CD1c-positive myeloid dendritic cell (primary cell): ENCODE results near the gene TBL1XR1.
"Not testable (repeated sequence)": the region's sequence is repeated elsewhere in the genome, so short reads cannot be mapped to it uniquely, and the experiment has no call there.

Experiments used
- DNase-seq: peaks from one replicate; pipeline ENCODE4 v3.0.0-alpha.2; 2016; ENCODE audit errors: extremely low spot score

Gene TBL1XR1

DNA sequence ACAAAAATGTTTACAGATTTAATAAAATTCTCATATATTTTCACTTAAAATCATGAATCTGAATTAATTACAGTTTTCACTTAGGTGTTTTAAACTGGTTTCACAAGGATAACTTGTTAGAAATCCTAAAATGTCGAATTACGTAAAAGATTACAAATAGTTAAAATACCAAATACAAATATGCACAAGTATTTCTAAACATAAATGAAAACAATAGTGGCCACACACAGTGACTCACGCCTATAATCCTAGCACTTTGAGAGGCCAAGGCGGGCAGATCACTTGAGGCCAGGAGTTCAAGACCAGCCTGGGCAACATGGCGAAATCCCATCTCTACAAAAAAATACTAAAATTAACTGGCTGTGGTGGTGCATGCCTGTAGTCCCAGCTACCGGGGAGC, 10.9 kb upstream of the TBL1XR1 start:
- no peak for DNase-seq

DNA sequence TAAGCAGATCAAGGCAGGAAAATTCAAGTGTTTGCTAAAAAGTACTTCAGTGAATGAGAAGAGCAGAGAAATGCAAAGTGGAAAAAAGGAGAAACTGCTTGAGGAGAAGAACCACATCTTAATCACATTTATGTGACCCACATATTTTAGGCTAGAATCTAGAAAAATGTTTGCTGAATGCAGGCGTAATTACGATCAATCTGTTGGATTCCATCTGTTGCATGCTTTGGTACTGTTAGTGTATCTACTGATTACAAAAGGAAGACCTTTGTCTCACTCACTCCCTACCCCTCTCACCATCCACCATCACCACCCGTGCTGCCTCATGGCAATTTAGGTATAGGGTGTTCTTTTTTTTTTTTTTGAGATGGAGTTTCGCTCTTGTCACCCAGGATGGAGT, 9.7 kb upstream of the TBL1XR1 start:
- DNase-seq, result no peak

- no peak for DNase-seq
These were observed 6.6 kb upstream of the TBL1XR1 start for GRCh38 chr3:177203689-177204395.

GRCh38 chr3:177203016-177203415, 5.7 kb upstream of the TBL1XR1 start:
- not testable (repeated sequence) for DNase-seq

DNA sequence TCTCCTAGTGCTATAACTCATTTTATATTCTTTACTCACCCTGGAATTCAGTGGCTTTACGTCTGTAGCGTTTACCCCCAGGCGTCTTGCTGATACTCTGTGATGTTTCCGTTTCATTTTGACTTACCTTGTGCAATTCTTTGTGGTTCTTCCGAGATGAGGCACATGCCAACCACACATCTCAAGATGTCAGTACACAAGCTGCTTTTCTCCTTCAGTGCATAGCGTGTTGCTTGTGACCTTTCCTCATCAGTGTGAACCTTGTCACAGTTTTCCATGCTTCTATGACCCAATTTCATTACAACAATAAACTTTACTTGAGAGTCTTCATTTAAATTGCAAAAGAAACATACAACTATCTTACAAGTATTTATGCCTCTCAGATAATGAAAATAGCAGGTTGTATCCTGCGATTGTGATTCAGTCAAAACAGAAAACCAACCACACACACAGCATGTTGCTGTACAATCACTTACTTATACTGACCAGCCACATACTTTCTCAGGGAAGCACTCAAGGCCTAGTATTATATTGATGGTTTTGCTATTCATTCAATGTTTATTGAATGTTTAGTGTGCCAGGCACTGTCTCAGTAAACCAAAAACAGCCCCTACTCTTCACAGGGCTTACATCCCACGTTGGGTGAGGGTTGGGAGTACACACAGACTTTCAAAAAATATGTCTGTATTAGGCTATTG, 4.6 kb upstream of the TBL1XR1 start:
- DNase-seq, result peak; percentile 66

DNA sequence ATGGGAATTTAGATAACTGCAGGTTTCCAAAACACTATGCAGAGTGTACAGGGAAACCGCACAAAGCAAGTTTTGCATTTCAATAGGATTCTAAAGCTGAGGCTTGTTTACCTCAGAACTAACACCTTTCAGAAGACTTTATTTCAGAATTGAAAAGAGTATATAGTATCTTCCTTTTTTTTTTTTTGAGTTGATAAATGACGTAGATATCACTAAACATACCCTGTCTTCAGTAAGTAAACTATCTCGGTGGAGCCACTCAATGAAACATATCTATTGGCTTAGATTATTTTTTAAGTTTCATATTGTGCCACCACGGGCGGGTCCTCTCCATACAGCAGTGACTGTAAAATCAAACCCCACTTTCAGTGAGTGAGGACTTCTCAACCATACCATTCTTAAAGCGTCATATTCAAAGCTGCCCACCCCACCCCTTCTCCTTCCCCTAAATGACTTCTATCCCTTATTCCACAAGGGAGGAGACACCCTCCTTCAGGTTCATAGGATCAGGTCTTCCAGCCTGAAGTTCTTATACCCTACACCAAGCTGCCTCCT, 2.0 kb upstream of the TBL1XR1 start:
- DNase-seq, result no peak

DNA sequence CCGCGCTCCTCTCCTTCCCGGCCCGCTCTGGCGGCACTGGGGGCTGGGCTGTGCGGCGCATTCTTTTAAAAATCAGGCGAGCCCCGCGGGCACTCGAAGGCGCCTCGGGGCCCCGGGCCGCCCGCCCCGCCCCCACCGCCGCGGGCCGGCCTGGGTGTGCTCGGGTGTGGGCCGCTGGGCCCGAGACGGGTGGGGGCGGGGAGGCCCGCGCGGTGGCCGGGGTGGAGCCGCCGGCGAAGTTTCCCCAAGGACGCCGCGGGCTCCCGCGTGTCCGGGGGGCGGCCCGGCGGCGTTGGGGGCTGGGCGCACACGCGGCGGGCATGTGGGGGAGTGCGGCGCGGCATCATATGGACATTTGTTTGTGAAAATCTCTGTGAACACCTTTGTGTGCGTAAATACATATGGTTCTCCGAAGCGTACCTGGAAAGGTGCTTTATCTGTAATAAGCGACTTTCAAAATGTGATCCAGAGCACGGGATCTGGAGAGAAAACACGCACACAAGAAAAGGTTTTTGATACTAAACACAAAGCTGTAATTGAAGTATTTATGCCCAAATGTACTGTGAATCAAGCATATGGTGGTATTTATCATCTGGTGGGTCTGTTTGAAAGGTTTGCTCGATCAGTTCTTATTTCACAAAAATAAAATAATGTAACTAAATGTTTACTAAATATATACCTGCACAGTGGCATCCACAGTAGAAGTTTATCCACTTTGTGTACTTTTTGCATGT, 612 bp upstream of the TBL1XR1 start:
- peak; percentile 66 for DNase-seq

DNA sequence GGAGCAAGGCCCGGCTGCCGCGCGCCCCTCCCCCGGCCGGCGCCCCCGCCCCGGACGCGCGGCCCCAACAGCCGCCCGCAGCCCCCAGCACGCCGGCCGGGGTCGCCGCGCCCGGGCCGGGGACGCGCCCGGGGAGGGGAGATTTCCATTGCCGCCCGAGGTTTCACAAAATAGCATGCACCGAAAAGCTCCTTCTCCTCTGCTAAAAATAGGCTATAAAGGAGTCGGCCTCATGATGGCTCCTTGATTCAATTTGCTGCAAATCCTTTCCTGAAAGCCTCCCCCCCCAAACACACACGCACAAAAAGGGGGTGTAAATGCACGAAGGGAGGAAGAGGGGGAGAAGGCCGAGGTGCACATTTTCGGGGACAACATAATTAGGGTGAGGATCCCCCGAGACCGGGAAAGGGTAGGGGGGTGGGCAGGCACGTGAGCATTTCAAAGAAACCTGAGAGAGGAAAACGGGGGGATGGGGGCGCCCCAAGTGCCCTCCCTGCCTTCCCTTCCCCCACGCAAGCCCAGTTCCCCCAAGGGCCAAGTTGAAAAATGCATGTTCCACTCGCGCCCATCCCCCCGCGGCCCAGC, 734 bp downstream of the TBL1XR1 start:
- DNase-seq, result peak; percentile 50

GRCh38 chr3:177196008-177196455, 1.2 kb downstream of the TBL1XR1 start:
- DNase-seq, result peak; percentile 79

GRCh38 chr3:177195242-177195991, 1.9 kb downstream of the TBL1XR1 start:
- peak; percentile 21 for DNase-seq

GRCh38 chr3:177194299-177194698, 3.0 kb downstream of the TBL1XR1 start:
- DNase-seq, result no peak

DNA sequence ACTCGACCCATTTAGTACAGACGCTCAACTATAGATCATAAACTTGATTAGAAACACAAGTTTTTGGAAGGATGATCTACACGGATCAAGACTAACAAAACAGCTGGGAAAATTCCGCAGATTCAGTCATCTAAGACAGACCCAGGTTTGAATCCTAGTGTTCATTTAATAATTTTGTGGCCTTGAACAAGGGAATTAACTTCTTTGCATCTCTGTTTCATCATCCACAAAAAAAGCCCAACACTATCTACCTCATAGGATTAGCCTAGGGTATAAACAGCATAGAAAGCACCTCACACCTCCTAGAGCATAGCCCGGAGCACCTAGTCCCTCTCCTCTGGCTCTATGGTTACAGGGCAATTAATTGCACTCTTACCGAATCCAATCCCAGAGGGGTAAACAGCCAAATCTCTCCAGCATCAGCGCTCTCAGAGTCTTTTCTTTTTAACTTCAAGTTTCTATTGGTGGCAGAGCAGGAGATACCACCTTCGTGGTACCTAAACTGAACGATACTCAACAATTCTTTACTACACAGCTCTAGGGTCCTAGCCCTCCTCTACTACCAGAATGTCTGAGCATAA, 3.5 kb downstream of the TBL1XR1 start:
- DNase-seq, result no peak

DNA sequence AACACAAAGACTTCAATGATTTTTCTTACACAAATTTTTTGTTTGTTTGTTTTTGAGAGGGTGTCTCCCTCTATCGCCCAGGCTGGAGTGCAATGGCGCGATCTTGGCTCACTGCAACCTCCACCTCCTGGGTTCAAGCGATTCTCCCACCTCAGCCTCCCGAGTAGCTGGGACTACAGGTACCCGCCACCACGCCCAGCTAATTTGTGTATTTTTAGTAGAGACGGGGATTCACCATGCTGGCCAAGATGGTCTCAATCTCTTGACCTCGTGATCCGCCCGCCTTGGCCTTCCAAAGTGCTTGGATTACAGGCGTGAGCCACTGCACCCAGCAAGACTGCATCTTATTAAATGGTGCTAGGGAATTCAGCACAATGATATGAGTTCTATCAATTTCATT, 4.0 kb downstream of the TBL1XR1 start:
- DNase-seq, result not testable (repeated sequence)

GRCh38 chr3:177190756-177191681, 6.3 kb downstream of the TBL1XR1 start:
- peak; percentile 52 for DNase-seq

DNA sequence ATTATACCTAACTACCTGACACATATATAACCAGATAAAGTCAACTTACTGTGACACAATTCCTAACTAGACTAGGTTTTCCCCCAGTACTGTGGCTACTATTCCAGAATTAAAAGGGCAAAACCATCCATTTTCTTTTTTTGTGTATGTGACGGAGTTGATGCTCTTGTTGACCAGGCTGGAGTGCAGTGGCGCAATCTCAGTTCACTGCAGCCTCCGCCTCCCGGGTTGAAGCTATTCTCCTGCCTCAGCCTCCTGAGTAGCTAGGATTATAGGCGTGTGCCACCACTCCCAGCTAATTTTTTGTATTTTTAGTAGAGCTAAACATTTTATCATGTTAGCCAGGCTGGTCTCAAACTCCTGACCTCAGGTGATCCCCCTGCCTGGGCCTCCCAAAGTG, 7.1 kb downstream of the TBL1XR1 start:
- DNase-seq, result not testable (repeated sequence)

- DNase-seq, result not testable (repeated sequence)
These were observed 9.0 kb downstream of the TBL1XR1 start for GRCh38 chr3:177188325-177188724.

DNA sequence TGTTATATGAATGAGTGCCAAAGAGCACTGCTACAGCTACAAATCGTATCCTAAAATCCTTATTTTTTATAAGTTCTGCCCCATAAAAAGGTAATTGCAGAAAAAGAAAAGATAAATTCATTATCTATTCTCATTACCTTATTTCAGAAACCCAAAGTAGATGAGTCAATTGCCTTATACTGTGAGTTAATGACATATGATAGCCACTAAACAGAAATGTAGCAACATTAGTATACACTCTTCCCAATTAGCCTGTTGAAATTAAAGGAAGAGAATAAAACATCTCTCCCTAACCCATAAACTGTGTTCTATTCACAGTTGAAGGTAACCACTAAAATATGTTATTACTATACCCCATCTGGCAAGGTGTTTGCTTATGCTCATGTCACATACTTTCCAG, 11.0 kb downstream of the TBL1XR1 start:
- DNase-seq, result no peak

- DNase-seq, result no peak
These were observed 12.2 kb downstream of the TBL1XR1 start for GRCh38 chr3:177185035-177185574.

DNA sequence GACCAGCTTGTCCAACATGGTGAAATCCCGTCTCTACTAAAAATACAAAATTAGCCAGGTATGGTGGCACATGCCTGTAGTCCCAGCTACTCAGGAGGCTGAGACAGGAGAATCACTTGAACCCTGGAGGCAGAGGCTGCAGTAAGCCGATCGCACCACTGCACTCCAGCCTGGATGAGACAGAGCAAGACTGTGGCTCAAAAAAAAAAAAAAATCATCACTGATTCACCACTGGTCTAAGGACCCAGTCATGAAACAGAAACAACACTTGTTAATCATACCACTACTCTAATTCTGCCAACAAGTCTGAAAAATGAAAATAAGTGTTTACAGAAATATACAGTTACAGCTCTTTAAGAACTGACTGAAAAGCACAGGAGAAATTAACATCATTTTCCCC, 12.7 kb downstream of the TBL1XR1 start:
- not testable (repeated sequence) for DNase-seq
